GM19452 (cell line): ENCODE measurements around the gene MOCS3.
A peak's percentile ranks its signal among the peaks of the same experiment; 100 is the strongest.
"Not testable (repeated sequence)": the region's sequence is repeated elsewhere in the genome, so short reads cannot be mapped to it uniquely, and the experiment has no call there.

ENCODE experiments used
- ATAC-seq: cut with Tn5 transposase; IDR thresholded peaks from one replicate; pipeline ENCODE4 v1.9.1; 2021; ENCODE audit not compliant: unreplicated experiment

MOCS3 gene

DNA sequence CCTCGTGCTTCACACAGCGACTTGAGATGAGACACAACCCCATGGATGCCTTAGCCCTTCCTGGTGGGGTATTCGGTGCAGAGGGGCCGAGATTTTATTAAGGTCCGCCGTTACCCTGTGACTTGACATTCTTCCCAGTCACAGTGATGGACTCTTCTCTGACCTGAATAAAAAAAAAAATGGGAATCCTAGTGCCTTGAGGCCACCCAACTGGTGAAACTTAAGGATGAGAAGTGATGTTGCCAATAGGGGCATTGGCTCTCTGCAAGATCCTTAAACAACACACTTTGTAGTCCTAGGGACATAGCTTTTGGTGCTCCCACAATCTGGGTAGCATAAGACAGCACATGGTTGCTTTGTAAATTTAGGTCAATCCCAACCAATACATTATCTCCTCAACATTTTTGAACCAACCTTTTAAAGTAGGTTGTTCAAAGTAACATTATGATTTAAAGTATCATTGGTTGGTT, 26.6 kb upstream of the MOCS3 start:
- ATAC-seq, result no peak

DNA sequence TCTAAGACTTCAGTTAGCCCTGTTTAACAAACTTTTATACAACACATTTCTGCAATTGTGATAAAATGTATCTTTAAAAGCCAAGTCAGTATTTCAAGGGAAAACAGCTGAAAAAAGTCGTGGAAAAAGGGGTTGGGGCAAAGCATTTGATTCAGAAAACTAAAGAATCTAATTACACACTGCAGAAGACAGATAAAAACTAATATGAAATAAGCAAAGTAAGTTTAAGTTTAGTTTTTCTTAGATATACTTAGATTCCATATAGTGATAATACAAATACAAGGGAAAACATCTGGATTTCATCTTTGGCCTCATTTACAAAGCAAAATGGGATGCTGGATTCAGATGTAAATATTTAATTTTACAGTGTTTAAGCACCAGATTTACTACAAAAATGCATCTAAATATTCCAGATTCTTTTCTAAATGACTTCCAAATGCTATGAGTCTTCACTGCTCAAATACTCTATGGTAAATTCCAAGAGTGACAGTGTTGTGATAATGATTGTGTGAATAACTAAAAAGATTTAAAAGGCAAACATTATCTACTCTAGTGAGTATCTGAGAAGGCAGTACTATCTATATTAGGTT, 25.8 kb upstream of the MOCS3 start:
- no peak for ATAC-seq

DNA sequence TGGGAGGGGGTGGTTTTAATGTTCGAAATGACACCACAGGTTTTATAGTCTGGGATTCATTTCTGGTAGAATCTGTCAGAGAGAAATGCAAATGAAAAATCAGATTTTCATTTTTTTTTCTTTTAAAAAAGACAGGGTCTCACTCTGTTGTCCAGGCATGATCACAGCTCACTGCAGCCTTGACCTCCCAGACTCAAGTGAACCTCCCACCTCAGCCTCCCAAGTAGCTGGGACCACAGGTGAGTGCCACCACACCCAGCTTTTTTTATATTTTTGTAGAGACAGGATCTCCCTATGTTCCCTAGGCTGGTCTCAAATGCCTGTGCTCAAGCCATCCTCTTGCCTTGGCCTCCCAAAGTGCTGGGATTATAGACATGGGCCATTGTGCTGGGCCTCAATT, 25.0 kb upstream of the MOCS3 start:
- ATAC-seq, result no peak

DNA sequence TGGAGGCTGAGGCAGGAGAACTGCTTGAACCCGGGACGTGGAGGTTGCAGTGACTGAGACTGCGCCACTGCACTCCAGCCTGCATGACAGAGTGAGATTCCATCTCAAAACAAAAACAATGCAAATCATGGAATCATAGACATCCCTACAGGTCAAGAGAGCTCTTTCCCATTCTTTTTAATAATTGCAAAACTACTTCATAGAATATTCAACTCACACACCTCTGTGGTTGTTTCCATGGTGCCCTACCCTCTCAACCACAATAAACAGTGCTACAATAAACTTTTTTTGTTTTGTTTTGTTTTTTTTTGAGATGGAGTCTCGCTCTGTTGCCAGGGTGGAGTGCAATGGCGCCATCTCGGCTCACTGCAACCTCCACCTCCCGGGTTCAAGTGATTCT, 15.5 kb upstream of the MOCS3 start:
- no peak for ATAC-seq

DNA sequence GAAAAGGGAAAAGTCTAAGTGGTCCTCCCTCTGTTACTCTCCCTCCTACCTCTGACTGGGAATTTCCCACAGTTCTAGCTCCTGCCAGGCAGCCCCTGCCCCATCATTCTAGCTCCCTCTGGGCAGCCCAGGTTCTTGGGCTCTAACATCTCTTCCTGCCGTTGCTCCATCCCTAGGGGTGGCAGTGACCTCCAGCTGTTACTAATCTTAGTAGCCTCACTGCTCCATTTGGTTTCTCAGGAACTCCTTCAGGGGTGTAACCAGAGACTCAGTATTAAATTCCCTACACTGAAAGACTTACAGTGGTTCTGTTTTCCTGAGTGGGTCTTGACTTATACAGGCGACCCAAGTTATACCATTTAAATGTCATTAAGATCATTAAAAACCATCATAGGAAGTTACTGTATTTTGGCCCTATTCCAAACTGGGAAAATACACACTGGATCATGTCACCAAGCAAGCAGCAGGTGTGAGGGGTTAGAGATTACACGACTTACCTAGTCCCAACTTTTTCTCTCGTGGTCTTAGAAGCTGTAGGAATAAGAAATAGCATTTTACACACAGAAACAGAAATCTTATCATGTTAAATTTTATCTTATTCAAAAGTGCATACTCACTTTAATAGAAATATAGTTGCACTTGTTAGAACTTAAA, 10.4 kb upstream of the MOCS3 start:
- ATAC-seq, result no peak

DNA sequence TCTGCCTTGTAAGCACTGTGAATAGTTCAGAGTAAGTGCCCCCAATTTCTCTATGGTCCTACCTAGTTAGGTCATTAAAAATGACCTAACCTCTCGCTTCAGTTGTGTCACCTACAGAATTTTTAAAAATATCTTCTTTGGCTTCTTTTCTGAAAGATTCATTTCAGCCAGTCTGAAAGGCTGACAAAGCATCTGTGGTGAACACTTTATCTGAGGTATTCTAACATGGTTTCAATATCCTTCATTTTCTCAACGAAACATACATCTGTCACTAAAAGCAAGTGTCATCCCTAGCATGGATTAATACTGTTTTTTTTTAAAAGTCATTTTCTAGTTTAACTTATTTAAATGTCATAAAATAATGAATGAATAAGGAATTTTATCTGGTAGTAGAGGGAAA, 5.4 kb upstream of the MOCS3 start:
- ATAC-seq, result no peak

DNA sequence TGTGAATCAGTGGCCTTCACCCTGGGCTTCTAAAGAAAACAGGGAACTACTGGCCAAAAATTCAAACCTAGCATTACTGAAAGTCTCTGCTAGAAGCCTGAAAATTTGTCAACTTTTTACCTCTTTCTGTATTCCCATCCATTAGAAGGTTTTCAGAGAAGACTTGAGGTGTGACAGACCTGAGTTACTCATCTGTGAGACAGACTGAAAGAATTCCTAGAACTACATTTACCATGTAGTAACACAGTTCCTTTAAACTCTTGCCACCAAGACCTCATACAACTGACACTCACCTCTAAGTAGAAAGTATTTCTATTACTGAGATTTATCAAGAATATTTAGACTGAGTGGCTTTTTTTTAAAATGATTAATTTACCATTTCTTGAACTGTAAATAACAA, 4.8 kb upstream of the MOCS3 start:
- ATAC-seq, result no peak

DNA sequence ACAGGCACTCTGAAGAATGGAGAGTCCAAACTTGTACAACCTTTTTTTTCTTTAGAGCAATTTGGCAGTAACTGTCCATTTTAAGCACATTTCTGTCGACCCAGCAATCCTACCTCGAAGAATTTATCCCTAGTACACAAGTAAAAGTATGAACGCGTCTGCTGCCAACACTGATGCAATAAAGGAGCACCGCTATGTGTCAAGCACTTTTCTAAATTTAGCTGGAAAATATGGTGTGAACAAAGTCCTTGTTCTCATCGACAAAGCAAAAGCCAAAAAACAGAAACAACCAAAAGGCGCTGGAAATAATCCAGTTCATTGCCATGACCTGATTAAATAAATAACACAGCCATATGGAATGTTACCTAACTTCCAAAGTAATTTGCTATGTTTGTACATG, 1.3 kb upstream of the MOCS3 start:
- ATAC-seq, result no peak

DNA sequence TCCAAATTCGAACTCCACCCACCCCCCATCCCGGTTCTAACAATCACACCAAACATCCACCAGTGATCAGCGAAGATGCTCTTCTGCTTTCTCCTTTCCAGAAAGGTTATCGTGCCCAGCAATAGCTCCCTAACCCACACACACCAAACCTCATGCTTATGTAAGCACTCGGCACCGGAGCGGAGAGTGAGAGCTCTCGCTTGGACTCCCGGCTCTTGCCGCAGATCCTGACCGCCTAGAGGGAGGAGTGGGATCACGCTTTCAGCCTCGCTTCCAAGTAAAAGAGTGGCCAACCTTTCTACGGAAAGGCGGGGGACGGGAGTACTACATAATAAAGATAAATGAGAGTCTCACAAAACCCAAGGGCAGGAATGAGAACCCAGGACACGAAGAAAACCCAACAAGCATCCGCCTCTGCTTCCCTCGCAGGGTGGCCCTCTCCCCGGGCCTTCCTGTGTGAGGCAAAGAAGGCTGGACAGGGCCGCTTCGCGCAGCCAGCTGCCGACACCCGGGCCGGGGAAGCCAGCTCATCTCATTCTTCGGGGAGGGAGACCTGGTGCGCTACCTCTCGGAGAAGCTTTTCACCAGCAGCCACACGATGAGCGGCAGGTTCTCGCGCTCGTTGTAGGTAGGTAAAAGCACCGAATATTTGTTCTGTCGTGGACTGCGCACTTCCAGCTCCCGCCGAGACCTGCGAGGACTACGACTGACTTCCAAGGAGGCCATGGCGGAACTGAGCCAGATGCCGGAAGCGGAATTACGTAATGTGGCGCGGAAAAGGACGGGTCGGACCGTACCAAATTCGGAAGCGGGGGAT, 612 bp upstream of the MOCS3 start, which contains the start of gene DPM1:
TSS of gene DPM1 (minus strand) at position 735 of the 817 bp plus-strand sequence. CDS start at position 726, 9 bp downstream.
- peak; percentile 77 for ATAC-seq

DNA sequence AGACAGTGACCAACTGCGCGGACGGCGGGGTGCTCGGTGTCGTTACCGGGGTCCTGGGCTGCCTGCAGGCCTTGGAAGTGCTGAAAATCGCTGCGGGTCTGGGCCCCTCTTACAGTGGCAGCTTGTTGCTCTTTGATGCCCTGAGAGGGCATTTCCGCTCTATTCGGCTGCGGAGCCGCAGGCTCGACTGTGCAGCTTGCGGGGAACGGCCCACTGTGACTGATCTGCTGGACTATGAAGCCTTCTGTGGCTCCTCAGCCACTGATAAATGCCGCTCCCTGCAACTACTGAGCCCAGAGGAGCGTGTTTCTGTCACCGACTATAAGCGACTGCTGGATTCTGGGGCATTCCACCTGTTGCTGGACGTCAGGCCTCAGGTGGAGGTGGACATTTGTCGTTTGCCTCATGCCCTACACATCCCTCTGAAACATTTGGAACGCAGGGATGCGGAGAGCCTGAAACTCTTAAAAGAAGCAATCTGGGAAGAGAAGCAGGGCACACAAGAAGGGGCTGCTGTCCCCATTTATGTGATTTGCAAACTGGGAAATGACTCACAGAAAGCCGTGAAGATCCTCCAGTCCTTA, 1.0 kb downstream of the MOCS3 start:
- no peak for ATAC-seq

DNA sequence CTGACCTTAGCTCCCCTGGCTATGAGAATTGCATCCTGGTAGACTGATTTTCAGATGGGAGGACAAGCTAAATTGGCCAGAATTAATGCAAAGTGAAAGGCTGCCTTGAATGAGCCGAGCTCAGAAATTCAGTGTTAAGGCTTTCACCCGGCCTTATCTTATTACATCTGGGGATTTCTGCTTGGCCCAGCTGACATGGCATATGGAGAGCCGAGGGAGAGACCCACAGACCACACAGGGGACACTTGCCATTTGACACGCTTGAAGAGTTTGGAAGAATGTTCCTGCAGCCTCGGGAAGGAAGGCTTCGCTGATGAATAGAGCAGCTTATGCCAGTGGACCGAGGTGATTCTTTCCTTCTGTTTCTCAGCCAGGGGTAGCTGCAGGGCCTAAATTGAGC, 9.0 kb downstream of the MOCS3 start:
- ATAC-seq, result no peak

DNA sequence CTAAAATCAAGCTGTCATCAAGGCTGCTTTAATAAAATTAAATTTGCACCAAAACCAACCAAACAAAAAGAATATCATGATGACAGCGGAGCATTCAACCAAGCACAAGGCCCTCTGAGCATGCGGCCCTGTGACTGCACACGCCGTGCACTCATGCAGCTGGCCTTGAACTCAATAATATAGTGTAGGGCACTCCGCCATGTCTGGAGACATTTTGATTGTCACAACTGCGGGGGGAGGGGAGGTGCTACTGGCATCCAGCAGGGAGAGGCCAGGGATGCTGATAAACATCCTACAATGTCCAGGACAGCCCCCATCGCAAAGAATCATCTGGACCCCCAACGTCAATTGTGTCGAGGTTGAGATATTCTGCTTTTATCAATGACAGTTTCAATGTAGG, 9.7 kb downstream of the MOCS3 start:
- no peak for ATAC-seq

DNA sequence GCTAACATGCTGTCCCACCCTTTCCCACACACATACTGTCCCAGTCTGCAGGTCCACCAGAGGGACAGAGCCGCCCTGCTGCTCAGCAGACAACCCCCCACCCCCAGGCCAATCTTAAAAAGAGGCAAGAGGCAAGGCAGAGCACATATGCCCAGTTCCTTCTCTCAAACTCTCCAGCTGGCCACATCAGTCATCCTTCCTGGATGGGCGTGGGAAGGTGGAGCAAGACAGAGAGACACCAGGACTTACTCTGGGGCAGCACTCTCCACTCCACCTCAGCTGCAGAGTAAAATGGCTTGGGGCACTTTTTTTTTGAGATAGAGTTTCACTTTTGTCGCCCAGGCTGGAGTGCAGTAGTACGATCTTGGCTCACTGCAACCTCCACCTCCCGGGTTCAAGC, 10.8 kb downstream of the MOCS3 start:
- ATAC-seq, result no peak

DNA sequence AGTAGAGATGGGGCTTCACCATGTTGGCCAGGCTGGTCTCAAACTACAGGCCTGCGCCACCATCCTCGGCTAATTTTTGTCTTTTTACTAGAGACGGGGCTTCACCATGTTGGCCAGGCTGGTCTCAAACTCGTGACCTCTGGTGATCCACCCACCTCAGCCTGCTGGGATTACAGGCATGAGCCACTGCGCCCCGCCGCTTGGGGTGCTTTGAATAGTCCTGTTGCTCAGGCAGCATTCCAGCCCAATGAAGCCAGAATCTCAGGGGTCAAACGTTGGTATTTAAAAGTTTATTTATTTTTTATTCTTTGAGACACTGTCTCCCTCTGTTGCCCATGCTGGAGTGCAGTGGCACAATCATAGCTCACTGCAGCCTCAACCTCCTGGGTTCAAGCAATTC, 11.3 kb downstream of the MOCS3 start:
- no peak for ATAC-seq

DNA sequence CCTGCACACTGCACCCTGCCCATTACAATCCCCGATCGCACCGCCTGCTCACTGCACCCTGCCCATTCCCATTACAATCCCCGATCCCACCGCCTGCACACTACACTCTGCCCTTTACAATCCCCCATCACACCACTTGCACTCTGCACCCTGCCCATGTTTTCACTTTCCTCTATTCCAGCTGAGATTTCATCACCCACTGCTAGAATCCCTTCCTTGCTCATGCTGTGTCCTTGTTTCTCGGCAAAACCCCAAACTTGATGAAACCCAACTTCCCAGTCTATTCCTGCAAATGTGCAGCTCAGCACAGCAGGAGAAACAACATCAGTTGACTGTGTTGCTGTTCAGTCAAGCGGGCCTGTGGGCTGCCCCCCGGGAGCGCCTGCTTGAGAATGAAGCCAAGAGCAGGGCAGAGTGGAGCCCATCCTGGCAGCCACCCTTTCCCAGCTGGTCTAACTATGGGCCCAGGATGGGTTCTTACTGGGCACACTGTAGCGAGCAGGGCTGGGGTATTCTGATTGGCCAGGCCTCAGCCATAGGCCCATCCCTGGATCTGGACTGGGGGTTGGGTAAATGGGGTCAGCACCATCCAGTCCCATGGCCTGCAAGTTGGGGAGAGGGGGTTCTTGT, 17.2 kb downstream of the MOCS3 start:
- no peak for ATAC-seq

DNA sequence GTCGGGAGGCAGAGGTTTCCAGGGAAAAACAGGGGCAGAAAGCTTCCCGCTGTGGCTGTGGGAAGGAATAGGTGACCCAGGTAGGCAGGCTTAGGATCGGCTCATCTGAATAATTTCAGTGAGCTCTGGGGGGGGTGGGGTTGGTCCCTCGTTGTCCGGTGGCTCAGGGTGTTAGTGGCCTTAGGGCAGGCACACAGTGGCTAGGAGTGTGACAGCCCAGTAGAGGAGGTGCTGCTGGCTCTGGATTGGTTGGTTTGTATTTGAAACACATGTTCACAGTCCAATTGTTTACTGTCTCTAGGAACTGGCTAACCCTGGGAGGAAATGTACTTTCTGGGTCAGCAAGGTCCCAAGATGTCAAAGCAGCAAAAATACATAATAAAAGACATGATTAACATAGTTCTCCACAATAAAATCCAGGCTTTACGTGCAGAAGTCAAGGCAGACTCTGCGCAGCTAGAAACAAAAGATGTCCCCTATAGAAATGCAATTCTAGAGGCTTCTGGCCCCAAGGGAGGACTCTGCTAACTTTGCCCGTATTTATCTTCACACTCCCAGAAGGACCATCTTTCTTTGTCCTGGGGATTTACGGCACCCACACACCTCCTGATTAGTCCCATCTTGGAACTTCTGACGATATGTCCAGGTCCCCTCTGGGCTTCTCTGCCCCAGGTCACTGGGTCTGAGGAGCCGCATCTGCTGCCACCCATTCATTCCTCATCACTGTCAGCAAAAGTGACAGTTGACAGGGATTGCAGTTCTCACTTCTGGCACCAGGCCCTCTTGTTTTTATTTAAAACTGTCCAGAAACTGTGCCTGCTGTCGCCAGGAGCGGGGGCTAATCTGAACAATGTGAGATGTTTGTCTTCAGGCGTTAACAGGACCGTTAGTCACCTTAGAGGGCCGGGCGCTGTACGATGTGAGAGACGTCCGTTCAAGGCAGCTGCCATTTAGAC, 18.7 kb downstream of the MOCS3 start:
- ATAC-seq, result no peak

DNA sequence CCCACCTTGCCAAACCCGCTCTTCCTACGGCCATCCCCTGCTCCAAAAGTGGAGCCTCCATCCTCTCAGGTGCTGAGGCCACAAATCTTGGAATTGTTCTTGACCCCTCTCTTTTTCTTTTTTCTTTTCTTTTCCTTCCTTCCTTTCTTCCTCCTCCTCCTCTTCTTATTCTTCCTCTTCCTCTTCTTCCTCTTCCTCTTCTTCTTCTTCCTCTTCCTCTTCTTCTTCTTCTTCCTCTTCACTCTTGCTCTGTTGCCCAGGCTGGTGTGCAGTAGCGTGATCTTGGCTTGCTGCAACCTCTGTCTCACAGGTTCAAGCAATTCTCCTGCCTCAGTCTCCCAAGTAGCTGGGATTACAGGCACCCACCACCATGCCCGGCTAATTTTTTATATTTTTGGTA, 19.9 kb downstream of the MOCS3 start:
- not testable (repeated sequence) for ATAC-seq

DNA sequence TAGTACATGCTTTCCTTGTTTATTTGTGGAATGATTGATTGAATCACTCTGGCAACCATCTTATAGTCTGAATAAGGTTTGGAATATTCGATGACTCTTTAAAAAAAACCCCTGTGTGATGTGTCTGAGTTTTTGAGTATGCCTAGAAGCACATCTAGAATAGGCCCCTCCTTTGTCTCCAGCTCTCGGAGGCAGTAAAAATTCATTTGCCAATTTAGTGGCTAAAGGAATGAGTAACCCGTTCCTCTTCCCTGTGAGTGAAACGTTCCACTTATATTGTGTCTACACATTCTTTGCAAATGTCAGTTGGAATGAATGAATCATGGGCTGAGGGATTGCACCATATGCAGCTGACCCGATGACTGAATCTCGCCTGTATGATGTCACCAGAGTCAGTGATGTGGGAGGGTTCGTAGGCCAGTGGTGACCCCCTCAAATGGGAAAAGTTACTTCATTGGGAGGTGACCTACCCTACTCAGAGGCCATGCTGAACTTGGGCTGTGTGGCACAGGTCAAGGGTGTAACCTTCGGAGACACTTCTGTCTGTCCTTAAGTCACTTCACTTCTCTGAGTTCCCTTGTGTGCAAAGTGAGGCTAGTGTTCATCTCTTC, 21.6 kb downstream of the MOCS3 start:
- no peak for ATAC-seq

DNA sequence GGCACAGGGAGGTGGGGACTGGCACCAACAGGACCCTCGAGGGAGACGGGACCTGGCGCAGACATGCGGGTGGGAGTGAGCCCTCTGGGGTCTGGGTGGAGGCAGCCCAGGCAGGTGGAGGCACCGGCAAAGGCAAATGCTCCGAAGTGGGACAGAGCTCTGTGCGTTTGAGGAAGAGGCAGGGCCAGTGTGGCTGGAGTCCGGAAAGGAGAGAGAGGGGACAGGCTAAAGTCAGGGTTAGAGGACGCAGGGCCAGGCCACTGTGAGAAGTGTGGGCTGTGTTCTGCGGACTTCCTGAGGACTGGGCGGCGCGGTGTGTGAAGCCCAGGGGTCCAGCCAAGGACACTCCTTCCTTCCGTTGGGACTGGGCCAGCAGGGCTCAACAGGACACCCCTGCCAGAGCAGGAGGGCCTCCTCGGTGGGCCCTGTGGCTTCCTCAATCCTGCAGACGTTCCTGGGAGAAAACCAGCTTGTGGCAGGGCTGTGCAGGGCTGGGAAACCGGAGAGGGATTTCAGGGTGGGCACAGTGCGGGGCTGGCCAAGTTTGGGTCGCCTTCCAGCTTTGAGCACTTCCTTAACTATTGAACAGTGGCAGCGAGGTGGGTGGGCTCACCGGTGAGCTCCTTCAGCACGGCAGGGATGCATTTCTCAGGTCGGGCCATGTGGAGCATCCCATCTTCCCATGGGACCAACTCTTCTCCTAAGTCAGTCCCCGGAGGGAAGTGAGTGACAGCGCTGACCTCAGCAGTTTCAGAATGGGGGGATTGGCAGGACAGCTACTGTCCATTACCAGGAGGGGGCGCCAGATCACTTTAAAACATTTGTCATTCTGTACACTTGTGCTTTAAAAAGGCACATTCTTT, 22.5 kb downstream of the MOCS3 start:
- no peak for ATAC-seq
